Measurements from ENCODE around the gene TFR2.
A peak's percentile ranks its signal among the peaks of the same experiment; 100 is the strongest.

Gene TFR2

DNA sequence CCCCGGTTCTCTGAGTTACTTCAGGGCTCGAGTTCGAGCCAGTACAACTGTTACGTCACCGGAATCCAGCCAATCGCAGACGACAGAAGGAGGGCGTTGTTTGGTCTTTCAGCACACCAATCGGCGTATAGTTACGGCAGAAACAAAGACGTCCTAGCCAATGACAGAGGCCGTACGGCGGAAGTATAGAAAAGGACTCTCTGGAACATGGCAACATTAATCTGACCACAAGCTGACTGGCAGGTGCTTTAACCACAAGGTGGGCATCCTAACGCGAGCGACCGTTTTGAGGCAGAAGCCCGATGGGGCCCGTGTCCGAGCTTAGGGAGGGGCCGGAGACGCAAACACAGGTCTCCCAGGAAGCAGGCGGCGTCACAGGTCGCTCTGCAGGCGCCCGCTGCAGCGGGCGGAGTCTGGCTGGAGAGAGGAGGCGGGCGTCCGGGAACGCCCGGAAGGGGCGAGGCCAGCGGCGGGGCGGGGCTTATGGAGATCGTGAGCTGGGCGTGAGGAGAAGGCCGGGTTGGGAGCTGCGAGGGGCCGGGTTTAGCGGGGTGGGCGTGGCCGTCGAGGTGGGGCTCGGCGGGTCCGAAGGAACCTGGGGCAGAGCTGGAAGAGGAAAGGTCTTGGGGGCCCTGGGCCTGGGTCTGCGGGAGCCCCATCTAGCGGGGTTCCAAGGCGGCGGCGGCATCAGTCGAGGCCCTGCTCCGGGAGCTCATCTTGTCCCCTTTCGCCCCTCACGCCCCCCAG, 29.2 kb downstream of the TFR2 start, which contains the start of gene MOSPD3:
Gene MOSPD3 (plus strand): TSS at position 558 of the 747 bp plus-strand sequence. CDS start 252 bp downstream, outside the sequence.
- DNase-seq, result peak; percentile 98 to 99

DNA sequence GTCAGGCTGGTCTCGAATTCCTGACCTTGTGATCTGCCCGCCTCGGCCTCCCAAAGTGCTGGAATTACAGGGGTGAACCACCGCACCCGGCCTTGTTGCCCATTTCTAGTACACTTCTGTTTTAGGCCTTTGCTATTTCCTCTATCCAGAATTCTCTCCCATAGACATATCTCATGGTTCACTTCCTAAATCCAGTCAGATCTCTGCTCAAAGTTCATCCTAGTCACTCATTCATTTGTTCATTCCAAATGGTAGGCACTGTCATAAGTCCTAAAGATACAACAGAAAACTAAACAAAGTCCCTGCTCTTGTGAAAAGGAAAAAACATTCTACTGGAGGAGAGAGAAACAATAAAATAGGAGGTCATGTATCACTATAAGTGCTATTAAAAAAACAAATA, 31.4 kb downstream of the TFR2 start:
- DNase-seq, result no peak

DNA sequence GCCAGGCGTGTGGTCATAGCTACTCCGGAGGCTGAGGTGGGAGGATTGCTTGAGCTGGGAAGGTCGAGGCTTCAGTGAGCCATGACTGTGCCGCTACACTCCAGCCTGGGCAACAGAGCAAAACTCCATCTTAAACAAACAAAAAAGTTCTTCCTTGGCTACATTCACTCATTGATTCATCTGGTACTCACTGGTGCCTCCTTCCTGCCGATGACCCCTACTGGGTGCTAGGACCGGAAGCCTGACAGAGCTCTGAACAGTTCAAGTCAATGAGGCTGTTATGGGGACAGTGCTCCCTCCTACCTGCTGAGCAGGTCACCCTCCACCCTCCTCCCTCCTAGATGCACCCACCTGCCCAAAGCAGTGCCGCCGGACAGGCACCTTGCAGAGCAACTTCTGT, 34.2 kb downstream of the TFR2 start:
- no peak for DNase-seq

DNA sequence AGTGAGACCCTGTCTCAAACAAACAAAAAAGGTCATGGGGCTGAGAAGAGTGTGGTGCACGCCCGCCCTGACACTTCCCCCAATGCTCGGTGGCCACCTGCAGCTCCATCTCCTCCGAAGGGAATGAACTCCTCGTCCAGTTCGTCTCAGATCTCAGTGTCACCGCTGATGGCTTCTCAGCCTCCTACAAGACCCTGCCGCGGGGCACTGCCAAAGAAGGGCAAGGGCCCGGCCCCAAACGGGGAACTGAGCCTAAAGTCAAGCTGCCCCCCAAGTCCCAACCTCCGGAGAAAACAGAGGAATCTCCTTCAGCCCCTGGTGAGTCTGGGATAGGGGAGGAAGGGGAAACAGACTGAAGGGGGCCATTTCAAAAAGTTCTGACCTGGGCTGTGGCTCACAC, 35.0 kb downstream of the TFR2 start:
- DNase-seq, result no peak

DNA sequence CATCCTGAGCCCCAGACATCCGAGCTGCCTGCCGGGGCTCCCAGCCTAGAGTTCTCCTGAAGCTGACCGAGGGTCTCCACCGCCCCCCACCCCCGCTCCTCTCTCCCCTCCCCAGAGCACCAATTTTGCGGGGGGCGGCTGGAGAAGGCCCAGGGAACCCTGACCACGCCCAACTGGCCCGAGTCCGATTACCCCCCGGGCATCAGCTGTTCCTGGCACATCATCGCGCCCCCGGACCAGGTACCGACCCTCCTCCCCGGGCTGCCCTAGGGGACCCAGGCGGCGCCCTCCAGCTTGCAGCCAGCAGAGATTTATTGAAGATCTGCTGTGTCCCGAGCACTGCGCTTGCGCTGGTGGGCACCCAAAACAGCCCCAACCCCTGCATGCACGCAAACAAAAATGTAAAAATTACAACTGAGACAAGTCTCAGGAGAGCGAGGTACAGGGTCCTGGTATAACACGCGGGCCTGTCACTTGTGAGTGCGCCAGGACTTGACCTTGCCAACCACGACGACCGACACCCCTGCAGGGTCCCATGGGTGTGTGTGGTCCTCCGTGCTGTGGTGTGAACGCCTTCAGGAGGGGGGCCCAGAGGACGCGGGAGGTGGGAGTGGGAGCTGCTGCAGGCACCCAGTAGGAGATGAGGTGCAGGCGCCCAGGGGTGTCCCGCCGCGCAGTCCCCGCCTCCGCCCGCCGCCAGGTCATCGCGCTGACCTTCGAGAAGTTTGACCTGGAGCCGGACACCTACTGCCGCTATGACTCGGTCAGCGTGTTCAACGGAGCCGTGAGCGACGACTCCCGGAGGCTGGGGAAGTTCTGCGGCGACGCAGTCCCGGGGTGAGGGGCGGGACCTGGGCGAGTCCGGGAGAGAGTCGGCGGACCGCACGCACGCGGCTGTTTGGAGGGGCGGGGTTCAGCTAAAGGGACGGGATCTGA, 36.1 kb downstream of the TFR2 start:
- no peak for DNase-seq

DNA sequence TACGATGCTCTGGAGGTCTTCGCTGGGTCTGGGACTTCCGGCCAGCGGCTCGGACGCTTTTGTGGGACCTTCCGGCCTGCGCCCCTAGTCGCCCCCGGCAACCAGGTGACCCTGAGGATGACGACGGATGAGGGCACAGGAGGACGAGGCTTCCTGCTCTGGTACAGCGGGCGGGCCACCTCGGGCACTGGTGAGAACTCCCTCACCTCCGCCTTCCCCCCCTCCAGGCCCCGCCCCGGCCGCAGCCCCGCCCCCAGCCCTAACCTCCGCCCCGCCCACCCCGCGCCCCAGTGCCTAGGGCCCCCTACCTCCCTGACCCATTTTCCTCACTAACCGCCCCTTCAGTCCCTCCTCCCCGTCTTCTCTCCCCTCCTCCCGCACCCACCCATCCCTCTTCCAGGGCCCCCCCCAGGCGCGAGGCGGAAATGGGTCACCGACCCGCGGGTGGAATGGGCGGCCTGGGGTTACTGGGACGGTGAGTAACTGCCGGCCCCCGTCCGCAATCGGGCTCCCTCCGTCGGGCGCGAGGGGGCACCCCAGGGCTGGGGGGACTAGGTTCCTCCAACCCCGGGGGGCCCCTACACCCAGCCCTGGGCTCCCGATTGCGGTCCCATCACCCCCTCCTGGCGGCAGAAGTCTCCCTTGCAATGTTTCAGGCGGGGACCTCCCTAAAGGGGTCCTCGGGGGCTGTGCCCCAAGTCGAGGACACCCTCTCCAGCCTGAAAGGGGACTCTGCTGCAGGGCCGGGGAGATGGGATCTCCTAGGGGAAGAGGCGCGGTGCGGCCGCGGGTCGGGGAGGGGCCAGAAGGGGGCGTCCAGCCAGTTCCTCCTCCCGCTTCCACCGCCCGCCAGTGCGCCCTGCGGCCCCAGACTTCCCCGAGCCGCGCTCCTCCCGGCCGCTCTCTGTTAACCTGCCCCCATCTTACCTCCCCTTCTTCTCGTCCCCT, 37.0 kb downstream of the TFR2 start:
- peak; percentile 53 to 66 for DNase-seq

DNA sequence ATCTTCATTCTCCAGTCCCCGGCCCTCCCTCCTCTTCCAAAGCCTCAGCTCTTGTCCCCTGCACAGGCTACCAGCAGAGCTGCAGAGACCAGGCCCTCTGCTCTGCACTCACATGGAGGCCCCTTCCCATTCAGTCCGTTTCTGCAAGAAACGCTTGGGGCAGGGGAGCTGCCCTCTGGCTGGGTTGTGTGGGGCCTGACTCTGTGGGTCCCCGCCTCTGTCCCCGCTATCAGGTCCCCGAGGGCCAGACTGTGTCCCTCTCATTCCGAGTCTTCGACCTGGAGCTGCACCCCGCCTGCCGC, 37.7 kb downstream of the TFR2 start:
- DNase-seq, result no peak

DNA sequence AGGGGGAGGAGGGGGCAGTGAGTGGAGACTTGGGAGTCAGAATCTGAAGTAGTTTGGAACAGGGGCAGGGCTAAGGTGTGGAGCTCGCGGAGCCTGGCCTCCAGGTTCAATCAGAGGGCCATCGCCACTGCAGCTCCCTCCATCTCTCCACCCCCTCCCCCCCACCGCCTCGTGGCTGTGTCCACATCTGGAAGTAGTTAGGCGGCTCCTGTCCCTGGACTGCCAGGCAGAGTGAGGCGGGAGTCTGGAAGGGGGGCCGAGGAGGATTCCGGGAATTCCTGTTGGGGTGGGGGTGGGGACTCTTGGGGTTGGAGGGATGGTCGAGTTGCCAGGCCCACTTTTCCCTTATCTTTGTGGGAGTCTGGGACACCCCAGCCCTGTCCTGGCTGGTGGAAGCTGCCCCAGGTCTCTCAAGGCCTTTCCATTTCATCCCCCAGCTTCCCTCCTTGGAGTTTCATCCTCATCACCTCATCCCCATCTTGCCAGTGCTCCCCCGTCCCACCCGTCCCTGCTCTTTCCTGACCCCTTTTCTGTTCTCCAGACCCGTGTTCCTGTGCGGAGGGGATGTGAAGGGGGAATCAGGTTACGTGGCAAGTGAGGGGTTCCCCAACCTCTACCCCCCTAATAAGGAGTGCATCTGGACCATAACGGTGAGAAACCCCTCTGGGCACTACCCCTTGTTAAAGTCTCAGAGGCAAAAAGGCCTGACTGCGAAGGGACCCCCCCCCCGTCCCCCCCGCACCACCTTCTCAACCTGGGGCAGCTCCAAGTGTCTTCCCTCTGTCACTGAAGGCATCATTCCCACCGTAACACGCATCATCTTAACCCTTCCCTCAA, 38.2 kb downstream of the TFR2 start:
- no peak for DNase-seq

DNA sequence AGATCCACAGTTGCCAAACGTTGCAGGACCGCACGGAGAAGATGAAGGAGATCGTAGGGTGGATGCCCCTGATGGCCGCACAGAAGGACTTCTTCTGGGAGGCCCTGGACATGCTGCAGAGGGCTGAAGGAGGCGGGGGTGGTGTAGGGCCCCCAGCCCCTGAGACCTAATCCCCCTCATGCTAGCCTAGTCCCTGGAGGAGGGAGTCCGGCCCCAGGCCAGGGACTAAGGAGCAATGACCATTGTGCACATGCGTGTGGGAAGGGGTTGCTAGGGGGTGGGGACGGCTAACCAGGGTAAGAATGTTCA, 40.7 kb downstream of the TFR2 start:
- no peak for DNase-seq

DNA sequence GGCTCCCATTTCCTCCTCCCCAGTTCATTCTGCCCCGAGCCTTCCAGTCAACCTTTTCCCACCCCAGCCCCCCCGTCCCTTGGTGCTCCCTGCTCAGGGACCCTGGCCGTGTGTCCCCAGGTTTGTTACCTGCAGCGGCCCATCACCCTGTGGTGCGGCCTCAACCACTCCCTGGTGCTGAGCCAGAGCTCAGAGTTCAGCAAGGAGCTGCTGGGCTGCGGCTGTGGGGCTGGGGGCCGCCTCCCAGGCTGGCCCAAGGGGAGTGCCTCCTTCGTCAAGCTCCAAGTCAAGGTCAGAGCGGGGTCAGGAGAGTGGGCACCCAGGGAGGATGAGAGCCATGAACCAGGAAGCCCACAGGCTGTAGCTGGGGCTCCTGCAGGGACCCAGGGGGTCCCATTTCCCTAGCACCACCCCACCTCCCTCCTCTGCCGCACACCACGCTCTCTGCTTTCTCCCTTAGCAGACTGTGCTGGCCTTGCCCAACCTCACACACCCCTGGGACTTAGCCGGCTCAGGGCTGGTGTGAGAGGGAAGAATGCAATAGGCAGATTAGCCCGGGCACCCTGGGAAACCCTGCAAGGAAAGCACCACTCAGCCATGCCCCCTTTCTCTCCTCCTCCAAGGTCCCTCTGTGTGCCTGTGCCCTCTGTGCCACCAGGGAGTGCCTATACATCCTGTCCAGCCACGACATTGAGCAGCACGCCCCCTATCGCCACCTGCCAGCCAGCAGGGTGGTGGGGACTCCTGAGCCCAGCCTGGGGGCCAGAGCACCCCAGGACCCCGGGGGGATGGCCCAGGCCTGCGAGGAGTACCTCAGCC, 41.2 kb downstream of the TFR2 start:
- DNase-seq, result no peak

DNA sequence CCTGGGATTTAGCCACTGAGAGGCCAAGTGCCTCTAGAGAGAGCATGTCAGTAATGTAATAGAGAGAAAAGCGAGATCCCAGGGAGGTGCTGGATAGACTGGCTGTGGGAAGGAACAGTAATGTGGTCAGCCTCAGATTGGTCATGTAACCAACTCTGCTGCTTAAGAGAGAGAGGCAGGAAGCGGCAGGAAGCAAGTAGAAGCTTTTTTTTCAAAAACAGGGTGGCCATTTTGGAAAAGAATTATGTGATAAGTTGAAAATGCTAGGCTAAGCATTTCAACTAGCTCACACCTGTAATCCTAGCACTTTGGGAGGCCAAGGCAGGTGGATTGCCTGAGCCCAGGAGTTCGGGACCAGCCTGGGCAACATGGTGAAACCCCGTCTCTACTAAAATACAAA, 42.9 kb downstream of the TFR2 start:
- no peak for DNase-seq

DNA sequence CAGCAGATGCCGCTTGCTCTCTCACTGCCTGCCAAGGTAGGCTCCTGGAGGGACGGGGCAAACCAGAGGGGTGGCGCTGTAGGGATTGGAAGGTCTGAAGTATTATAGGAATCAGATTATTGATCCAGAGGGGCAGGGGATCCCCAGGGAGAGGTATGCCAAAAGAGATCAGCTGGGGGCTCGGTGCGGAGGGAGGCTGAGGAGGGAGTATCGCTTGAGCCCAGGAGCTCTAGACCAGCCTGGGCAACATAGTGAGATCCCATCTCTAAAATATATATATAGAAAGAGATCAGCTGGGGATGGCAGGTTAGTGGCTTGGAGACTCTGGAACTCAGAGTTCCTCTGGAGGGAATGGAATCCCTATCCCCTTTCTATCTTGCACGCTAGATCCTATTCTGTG, 46.2 kb downstream of the TFR2 start:
- DNase-seq, result no peak

DNA sequence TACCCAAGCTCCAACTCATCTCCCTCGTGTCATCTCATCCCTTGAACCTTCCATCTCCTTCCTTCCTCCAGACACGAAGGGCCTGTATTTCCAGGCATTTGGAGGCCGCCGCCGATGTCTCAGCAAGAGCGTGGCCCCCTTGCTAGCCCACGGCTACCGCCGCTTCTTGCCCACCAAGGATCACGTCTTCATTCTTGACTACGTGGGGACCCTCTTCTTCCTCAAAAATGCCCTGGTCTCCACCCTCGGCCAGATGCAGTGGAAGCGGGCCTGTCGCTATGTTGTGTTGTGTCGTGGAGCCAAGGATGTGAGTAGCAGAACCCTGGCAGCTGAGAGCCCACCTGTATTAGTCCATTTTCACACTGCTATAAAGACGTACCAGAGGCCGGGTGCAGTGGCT, 49.8 kb downstream of the TFR2 start:
- DNase-seq, result no peak

DNA sequence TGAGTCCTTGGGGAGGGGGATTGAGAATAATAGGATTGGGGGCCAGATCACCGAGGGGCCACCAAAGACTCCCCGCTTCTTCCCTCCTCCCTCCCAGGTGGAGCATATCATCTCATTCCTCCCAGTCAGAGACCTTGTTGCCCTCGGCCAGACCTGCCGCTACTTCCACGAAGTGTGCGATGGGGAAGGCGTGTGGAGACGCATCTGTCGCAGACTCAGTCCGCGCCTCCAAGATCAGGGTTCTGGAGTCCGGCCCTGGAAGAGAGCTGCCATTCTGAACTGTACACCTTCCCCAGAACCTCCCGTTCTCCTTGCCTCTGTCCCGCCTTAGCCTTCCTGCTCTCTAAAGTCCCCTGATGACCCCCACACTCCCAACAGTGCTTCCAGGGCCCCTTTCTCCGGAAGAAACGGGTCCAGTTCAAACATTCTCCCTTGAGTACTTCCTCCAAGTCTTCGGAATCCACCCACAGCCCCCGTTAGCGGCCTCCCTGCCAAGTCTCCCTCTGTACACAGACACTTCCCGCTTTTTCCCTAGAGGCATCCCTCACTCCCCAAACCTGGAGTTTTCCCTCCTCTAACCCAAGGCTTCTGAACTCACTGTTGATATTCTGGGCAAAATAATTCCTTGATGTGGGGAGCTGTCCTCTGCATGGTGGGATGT, 51.1 kb downstream of the TFR2 start:
- no peak for DNase-seq

DNA sequence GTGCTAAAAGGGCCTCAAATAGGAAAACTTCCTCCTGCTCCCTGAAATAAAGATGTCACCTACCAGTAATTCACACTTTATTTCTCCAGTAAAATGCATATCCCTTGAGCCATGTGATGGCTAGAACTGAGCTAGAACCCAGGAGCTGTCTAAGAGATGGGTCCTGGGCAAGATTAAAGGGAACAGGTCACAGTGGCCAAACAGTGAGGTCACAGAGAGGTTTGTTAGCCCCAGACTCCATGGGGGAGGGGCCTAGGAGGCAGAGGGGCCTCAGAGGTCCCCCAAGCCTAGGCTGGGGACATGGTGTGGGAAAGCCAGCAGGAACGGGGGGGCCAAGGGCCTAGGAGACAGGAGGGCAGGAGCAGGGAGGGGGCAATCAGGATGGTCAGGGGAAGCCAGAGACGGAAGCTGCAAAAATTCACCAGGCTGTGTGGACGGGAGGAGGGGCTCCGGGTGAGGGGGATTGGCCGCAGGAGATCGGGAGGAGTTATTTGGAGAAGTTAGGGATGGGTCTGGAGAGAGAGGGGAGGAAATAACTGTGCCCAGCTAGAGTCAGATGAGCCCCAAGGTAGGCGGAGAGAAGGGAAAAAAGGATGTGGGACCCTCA, 51.9 kb downstream of the TFR2 start:
- no peak for DNase-seq

DNA sequence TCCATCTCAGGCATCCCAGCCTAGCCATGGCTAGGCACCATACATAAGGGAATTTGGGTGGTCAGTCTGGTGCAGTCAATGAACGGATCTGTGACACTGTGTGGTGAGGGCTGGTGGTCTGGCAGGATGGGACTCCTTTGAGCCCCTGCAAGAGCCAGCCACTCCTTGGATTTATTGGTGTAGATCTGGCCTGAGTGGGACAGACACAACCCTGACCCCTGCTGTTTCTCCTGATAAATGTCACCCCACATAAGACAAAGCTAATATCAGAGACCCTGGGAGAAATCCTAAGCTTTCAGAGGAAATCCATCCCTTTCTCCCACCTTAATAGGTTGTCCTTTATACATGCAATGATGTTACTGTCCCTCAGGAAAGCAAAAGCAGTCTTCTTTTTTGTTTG, 52.9 kb downstream of the TFR2 start:
- DNase-seq, result no peak

DNA sequence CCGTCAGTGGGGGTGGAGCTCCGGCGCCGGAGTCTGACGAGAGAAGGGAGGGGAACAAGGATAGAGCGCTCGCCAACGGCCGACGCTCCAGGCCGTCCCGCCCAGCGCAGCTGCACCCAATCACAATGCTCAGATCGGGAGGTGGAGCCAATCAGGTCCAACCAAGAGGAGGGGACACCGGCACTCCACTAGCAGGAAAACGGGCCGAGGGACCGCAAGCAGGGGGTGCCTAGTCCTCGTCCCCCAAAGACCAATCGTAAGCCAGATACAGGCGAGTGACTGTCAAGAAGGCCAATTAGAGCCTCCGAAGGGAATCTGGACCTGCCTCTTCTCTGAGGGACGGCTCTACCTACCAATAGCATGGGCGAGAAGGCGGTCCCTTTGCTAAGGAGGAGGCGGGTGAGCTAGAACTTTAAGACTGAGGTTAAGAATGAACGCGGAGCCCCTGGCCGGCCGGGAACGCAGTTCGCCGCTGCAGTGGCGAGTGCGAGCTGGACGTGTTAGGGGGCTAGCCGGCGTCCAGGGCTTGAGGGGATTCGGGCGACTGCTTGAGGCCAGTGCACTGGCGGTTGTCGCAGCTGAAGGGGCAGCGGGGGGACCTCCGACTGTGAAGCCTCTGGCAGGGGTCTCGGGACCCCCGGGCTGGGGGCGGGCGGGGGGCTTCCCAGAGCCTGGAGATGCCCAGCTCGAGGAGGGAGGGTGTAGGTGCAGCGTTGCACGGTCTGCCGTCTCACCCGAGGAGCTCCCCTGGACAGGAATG, 54.9 kb downstream of the TFR2 start, which contains the start of gene FBXO24:
Gene FBXO24 (plus strand): TSS at position 63 of the 760 bp plus-strand sequence. CDS start 298 bp downstream, at position 361.
- peak; percentile 97 to 99 for DNase-seq

DNA sequence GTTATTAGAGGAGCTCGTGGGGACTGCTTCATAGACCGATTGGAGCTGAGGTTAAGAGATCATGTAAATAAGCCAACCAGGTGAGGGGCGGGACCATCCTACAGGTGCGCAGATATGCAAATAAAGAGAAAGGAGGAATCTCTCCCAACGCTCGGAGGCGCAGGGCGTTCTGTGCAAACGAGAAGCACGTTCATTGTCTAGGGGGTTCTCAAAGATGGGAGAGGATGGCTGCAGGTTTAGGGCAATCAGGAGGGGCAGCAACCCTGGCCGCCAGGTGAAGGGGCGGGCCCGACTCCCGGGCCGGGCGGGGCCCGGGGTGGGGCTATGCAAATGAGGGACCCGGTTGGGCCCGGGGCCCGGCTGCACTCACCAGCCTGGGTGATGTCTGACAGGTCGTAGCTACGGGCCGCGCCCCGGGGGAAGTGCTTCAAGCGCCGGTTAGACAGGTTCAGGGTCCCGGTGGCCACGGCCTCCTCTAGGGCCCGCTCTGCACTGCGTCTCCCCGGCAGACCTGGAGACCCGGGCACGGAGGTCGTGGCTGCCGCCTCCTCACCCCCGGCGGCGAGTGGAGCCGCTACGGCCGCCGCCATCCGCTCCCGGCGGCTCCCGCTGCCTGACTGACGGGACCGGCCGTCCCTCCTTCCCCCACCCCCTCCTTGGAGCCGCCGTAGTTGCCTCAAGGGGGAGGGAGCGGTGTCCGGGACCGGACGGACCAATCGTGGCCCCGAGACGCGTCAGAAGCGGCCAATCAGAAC, 55.7 kb downstream of the TFR2 start, which contains the start of gene LRCH4:
Gene LRCH4 (minus strand): TSS at position 619 of the 755 bp plus-strand sequence. CDS start 29 bp downstream, at position 590.
- peak in 1 of 2 donors; percentile 53 for DNase-seq
